ENCODE data around the gene PFKL. TPM values are rescaled to one million over a fixed set of nuclear protein-coding genes. Genes with fewer than 3 reads are reported as not detected.

The PFKL gene
- polyA plus RNA-seq, 4 donors = 69.7 to 172 (median 115) TPM

- no peak for DNase-seq (ENCODE audit: low read depth in 4 of 4, low spot score in 3 of 4)
These were observed 74.9 kb downstream of the PFKL start for GRCh38 chr21:44374601-44375280.

GRCh38 chr21:44375281-44375651 lies 75.4 kb downstream of the PFKL start:
- DNase-seq (ENCODE audit: low read depth in 4 of 4, low spot score in 3 of 4) = no peak

GRCh38 chr21:44375761-44376241 lies 75.9 kb downstream of the PFKL start:
- no peak for DNase-seq (ENCODE audit: low read depth in 4 of 4, low spot score in 3 of 4)

- DNase-seq (ENCODE audit: low read depth in 4 of 4, low spot score in 3 of 4) = no peak
These were observed 76.8 kb downstream of the PFKL start for GRCh38 chr21:44376606-44377005.

Other genes with a start within 250 kb of the PFKL start
- 1 to 10 TPM; 2.6 to 7.8 (median 3.4) TPM for gene PWP2, start 192.7 kb upstream of the PFKL start, polyA plus RNA-seq (ENCODE audit: insufficient read length in 4 of 4)
- gene GATD3, start 166.4 kb upstream of the PFKL start, polyA plus RNA-seq (ENCODE audit: insufficient read length in 4 of 4) = 10 to 100 TPM; 19.5 to 34.1 (median 26.0) TPM
- 10 to 100 TPM in 1 of 4 donors, 1 to 10 TPM in 3; 1.3 to 14.8 (median 8.3) TPM for gene ICOSLG, start 59.1 kb upstream of the PFKL start, polyA plus RNA-seq (ENCODE audit: insufficient read length in 4 of 4)
- under 1 TPM in 1 of 4 donors, not detected in 3; 0.72 TPM for gene DNMT3L, start 38.2 kb upstream of the PFKL start, polyA plus RNA-seq (ENCODE audit: insufficient read length in 4 of 4)
- gene AIRE, start 14.2 kb upstream of the PFKL start, polyA plus RNA-seq (ENCODE audit: insufficient read length in 4 of 4) = under 1 TPM; 0.03 to 0.55 (median 0.34) TPM
- gene CFAP410, start 39.3 kb downstream of the PFKL start, polyA plus RNA-seq (ENCODE audit: insufficient read length in 4 of 4) = 10 to 100 TPM; 16.7 to 33.2 (median 19.7) TPM
- 1 to 10 TPM in 2 of 4 donors, under 1 TPM in 2; 0.73 to 1.7 (median 1.3) TPM for gene TRPM2, start 53.6 kb downstream of the PFKL start, polyA plus RNA-seq (ENCODE audit: insufficient read length in 4 of 4)
- 1 to 10 TPM; 4.3 to 6.6 (median 4.6) TPM for gene LRRC3, start 155.5 kb downstream of the PFKL start, polyA plus RNA-seq (ENCODE audit: insufficient read length in 4 of 4)
- gene KRTAP10-1, start 240.1 kb downstream of the PFKL start, polyA plus RNA-seq (ENCODE audit: insufficient read length in 4 of 4) = not detected